HG03439 (cell line): ENCODE data around the gene YAP1.

ENCODE experiments used
- ATAC-seq: cut with Tn5 transposase; IDR thresholded peaks from one replicate; pipeline ENCODE4 v1.9.1; 2021; ENCODE audit warnings: mild to moderate bottlenecking, moderate library complexity; ENCODE audit not compliant: unreplicated experiment

Gene YAP1

DNA sequence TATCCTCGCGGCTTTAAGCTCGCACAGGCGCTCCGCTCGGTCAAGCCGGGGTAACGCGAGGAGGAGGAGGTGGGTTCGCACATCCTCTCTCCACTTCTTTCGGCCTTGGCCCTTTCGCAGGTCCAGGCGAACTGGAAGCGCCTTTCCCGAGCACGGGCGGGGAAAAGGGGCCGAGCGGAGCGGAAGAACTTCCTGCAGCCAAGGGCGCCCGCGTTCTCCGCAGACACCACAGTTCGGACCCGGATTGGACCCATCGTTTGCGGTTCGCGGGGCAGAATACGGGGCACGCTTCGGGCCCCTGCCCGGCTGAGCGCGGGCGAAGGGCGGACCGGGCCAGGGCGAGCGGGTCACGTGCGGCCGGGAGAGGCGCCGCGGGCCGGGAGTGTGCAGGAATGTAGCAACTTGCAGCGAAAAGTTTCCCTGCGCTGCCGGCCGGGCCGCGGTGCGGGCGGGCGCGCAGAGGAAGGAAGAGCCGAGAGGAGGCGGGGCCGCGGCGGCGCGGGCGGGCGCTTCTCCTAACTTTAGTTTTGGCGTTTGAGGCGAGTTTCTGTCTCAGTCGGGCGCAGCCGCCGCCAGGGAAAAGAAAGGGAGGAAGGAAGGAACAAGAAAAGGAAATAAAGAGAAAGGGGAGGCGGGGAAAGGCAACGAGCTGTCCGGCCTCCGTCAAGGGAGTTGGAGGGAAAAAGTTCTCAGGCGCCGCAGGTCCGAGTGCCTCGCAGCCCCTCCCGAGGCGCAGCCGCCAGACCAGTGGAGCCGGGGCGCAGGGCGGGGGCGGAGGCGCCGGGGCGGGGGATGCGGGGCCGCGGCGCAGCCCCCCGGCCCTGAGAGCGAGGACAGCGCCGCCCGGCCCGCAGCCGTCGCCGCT, at the start of gene YAP1:
YAP1 (plus strand) TSS at position 552 of the 865 bp plus-strand sequence. CDS start 402 bp downstream, outside the sequence.
- peak; percentile 88 for ATAC-seq

GRCh38 chr11:102061276-102061675, 49.0 kb upstream of the YAP1 start:
- no peak for ATAC-seq

DNA sequence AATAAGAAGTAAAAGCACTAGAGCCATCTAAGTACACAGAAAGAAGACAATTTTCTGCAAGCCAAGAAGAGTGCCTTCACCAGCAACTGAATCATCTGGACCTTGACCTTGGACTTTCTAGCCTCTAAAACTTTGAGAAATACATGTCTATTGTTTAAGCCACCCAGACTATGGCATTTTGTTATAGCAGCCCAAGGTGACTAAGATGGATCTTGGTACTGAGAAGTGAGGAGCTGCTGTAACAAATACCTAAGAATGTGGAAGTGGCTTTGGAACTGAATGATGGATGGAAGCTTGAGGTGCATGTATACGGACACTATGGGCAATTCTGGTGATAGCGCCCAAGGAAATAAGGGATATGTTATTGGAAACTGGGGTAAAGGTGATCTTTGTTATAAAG, 48.1 kb upstream of the YAP1 start:
- ATAC-seq = no peak

DNA sequence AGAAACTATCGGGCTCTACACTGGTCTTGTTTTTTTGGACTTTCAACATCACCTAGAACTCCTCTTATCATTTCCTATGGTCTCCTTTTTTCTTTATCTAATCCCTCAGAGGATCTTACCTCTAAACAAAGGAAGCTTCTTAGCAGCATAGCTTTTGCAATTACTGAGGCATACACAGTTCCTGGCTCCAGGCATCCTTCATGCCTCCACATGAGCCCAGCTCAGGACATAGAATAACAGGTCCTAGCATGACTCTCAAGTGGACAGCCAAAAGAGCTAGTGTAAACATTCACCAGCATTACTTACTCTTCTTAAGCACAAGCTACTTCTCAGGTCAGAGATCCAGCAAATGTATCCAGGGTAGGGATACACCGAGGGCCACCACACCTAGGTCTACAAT, 45.9 kb upstream of the YAP1 start:
- ATAC-seq = no peak

- no peak for ATAC-seq
Observed at GRCh38 chr11:102070766-102071165, 39.5 kb upstream of the YAP1 start.

GRCh38 chr11:102071497-102072472, 38.5 kb upstream of the YAP1 start:
- no peak for ATAC-seq

- ATAC-seq = no peak
Observed at GRCh38 chr11:102073253-102073652, 37.0 kb upstream of the YAP1 start.

- no peak for ATAC-seq
Observed at GRCh38 chr11:102079625-102080024, 30.6 kb upstream of the YAP1 start.

- ATAC-seq = no peak
Observed at GRCh38 chr11:102081313-102081712, 28.9 kb upstream of the YAP1 start.

GRCh38 chr11:102085864-102086551, 24.2 kb upstream of the YAP1 start:
- ATAC-seq = no peak

DNA sequence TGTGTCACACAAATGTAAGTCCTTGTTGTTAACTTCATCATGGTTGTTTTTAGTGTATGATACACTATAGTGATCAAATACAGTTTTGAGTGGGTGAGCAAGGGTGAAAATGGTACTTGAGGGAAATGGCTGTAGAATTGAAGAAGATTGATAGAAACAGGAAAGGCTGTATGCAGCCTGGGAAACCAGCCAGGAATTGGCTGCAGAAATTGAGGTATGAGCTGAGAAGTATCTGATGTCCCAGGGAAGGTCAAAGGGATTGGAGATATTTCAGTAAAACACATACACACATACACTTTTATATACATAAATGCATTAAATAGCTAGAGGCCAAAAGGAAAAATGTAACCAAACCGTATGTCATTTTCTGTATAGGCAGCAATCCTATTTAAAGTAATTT, 13.1 kb upstream of the YAP1 start:
- no peak for ATAC-seq

DNA sequence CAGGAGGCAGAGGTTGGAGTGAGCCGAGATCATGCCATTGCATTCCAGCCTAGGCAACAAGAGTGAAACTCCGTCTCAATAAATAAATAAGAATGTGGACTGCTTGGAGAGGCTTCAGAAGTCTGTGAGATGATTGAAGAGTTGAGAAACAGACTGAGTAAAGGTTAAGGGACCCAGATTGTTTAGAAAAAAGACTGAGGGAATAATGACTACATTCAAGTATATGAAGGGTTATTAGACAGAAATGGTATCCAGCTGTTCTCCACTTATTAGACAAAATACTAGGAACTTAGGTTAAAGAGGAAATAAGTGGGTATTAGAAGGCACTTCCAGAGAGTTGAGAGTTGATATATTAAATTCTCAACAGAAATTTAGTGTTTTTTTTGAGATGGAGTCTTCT, 10.5 kb upstream of the YAP1 start:
- ATAC-seq = no peak

- ATAC-seq = no peak
Observed at GRCh38 chr11:102108734-102109440, 1.4 kb upstream of the YAP1 start.

DNA sequence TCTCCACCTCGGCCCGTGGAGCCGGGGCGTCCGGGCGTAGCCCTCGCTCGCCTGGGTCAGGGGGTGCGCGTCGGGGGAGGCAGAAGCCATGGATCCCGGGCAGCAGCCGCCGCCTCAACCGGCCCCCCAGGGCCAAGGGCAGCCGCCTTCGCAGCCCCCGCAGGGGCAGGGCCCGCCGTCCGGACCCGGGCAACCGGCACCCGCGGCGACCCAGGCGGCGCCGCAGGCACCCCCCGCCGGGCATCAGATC, 439 bp downstream of the YAP1 start:
- peak; percentile 11 for ATAC-seq

- no peak for ATAC-seq
Observed at GRCh38 chr11:102111011-102111786, 952 bp downstream of the YAP1 start.

DNA sequence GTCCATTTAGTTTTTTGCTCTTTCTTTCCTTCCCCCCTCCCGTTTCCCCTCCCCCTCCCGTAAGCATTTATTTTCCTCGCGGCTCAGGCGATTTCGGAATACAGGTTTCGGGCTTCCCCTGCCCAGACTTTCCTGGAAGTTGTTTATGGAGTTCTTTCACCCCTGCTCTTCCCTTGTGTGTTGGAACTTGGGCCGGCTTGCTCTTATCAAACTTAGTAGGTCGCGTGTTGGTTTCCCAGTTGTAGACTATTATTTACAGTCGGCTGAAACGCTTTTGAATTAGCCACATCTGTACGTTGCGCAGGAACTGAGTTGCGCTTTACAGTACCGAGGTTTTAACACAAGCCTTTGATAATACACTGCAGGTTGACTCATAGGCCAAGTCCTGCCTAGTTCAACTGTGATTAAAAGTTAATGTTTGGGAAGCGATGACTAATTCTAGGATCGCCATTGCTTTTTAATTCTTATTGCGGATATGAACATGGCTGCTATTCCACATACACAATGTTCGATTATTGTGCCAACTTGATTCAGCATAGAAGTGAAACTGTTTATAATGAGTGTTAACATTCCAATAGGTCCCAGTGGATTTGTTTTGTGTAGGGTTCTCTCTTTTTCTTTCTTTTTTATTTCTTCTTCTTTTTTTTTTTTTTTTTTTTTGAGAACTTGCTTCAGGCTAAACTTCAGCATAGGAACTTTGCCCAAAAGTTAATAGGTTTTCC, 1.7 kb downstream of the YAP1 start:
- no peak for ATAC-seq

DNA sequence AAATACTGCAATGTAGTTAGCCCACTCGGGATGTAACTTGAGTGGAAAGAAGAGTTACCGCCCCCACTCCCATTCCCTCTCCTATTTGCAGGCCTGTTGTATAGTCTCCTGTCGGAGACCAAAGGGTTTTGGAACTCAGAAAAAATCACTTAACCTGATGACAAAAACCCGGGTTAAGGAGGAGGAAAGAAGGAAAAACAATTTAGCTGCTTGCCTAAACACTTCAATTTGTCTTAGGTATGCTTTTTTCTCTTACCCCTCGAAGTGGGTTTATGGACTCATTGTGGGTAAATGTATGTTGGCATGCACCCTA, 2.2 kb downstream of the YAP1 start:
- ATAC-seq = no peak

DNA sequence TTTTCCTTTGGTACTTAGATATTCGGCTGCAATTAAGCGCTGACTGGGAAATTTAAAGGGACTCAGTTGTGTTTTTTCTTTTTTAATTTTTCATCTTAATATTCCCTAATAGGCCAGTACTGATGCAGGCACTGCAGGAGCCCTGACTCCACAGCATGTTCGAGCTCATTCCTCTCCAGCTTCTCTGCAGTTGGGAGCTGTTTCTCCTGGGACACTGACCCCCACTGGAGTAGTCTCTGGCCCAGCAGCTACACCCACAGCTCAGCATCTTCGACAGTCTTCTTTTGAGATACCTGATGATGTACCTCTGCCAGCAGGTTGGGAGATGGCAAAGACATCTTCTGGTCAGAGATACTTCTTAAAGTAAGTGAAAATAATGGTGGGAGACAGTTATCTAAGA, 3.8 kb downstream of the YAP1 start:
- ATAC-seq = no peak

DNA sequence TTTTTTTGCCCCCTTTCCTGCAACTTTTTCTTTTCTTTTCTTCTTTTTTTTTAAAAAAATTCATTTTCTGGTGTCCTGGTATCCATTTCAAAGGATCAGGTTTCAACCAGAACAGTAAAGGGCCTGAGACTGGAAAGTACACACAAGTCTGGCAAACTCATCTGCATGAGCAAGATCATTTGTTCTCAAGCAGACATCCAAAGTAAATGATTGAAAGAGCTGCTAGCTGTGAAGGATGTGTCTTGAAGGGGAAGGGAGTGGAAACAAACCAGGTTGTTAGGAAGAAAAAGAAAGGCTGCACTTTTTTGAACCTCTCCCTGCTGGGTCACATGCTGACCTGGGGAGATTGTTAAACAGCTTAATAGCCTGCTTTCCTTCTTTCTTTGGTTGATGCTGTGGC, 5.3 kb downstream of the YAP1 start:
- no peak for ATAC-seq
